HG03469 (cell line): Measurements from ENCODE around the gene UBXN2A.
"Not testable (repeated sequence)": the region's sequence is repeated elsewhere in the genome, so short reads cannot be mapped to it uniquely, and the experiment has no call there.

Experiments used
- ATAC-seq: cut with Tn5 transposase; IDR thresholded peaks from one replicate; pipeline ENCODE4 v1.9.1; 2021; ENCODE audit warnings: mild to moderate bottlenecking, moderate library complexity, moderate number of reproducible peaks; ENCODE audit not compliant: unreplicated experiment

UBXN2A gene

GRCh38 chr2:24040511-24040910 lies 100.2 kb downstream of the UBXN2A start:
- no peak for ATAC-seq

DNA sequence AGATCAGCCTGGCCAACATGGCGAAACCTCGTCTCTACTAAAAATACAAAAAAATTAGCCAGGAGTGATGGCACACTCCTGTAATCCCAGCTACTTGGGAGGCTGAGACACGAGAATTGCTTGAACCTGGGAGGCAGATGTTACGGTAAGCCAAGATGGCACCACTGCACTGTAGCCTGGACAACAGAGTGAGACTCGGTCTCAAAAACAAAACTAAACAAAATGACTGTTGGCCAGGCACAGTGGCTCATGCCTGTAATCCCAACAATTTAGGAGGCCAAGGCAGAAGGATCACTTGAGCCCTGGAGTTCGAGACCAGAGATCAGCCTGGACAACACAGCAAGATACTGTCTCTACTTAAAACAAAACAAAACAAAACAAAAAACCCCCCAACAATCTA lies 102.9 kb downstream of the UBXN2A start:
- not testable (repeated sequence) for ATAC-seq

DNA sequence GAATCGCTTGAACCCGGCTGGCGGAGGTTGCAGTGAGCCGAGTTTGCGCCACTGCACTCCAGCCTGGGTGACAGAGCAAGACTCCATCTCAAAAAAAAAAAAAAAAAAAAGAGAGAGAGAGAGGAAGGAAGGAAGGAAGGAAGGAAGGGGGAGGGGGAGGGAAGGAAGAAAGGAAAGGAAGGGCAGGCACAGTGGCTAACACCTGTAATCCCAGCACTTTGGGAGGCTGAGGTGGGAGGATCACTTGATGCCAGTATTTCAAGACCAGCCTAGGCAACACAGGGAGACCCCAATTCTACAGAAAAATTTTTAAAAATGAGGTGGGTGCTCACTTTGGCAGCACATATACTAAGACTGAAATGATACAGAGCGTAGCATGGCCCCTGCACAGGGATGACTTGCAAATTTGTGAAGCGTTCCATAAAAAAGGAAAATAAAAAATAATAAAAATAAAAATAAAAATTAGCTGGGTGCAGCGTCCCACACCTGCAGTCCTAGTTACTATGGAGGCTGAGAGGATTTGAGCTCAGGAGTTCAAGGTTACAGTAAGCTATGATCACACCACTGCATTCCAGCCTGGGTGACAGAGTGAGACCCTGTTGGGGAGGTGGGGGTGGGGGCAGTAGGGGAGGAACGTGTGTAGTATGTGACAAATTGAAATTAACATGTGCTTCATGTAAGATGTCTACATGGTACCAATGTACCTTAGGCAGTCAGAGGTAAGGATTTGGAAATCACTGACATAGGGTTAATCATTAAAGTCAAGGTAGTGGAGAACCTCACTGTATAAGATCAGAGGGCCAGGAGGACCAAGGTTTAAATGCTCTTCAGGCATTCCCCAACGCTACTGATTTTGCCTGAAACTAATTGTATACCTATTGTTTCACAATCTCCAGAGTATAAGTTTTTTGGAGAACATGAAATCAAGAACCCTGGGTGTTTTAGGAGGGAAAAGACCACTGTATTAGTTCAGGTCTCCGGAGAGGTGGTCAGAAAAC lies 105.5 kb downstream of the UBXN2A start:
- ATAC-seq = no peak

- no peak for ATAC-seq
Measured at GRCh38 chr2:24046599-24046929, 106.3 kb downstream of the UBXN2A start.

- peak; percentile 90 for ATAC-seq
Measured at GRCh38 chr2:24046930-24047702, 106.9 kb downstream of the UBXN2A start, which contains the start of gene WDCP. TSS of gene WDCP (minus strand) at chr2:24047391. CDS start at chr2:24039494, 7,897 bp downstream.

DNA sequence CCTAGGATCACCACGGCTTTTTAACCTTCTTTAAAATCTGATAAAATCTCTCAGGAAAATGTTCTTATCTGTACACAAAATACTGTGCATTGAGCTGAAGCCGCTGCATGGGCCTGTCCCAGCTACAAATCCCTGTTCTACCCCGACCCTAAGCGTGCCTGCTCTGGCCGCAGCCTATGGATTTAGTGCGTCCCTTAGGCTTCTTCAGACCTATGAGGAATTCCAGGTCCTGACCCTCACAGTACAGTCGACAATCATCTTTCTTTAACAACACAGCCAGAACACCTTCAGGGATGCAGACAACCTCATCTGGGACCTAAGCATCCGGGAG lies 107.4 kb downstream of the UBXN2A start:
- ATAC-seq = no peak

GRCh38 chr2:24048769-24049484 lies 108.7 kb downstream of the UBXN2A start:
- no peak for ATAC-seq

GRCh38 chr2:24049485-24050021 lies 109.3 kb downstream of the UBXN2A start, which contains the start of gene FKBP1B:
TSS of gene FKBP1B (plus strand) at chr2:24049741. CDS start at chr2:24049850, 109 bp downstream.
- no peak for ATAC-seq

DNA sequence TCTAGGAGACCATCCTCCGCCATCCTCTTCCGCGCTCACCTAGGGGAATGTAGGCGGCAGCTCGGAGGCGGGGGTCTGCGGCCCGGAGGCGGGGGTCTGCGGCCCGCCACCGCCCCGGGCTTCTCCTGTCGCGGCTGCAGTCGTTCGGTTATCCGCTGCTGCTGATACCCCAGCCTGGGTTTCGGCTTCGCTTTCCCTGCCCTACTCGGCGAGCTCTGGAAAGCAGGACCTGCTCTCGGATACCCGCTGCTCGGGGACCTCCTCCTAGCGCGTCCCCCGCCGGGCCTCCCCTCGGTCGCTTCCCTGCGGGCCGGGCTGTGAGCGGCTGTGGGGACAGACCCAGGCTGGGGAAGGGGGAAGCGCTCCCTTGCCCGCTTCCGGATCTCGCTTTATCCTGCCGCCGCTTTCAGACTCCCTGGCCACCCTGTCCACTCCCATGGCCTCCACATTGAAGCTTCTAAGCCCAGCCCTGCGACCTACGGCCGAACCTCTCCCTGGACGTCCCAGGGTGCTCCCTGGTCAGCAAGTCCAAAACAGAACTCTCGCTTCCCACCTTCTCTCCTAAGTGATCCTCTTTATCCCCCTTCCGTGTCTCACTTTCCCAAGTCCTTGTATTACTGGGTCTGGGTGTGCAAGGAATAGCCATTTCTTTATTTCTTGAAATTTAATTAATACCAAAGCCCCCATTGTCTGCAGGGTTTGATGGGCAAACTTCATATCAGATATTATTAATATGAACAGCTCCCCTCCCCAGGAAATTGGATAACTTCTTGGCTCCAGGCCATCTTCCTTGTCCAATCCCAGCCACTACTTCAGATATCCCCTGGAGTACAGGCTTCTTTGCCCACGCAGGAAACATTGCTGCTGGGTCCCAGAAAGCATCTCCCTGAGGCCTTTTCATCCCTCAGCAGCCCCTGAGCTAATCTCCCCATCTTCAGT lies 110.0 kb downstream of the UBXN2A start:
- no peak for ATAC-seq

DNA sequence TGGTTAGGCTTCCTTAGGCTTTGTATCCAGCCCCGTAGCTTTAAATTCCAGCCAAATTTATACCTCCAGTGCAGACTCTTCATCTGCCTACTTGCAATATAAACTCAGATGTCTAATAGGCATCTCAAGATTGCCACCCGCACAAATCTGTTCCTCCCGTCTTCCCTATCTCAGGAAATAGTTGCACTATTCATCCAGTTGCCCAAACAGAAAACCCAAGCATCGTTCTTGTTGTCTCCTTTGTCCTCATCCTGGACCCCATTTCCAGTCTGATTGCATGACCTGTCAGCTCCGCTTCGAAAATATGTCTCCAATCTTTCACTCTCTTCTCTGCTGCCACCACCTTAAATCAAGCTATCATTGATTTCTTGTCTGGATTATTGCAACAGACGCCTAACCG lies 111.6 kb downstream of the UBXN2A start:
- ATAC-seq = no peak

- ATAC-seq = no peak
Measured at GRCh38 chr2:24052951-24053350, 112.7 kb downstream of the UBXN2A start.
